Measurements from ENCODE around the gene GLB1L2.

GRCh38 chr11:134413826-134414731 is 82.3 kb downstream of the GLB1L2 start:
- TF ChIP-seq CTCF (IDR thresholded peaks at IDR 0.05 in 8 of 11, conservative IDR thresholded peaks at IDR 0.05 in 3 of 11) (no peak), POLR2AphosphoS5 (IDR thresholded peaks at IDR 0.05) (no peak)

Measured in spleen (tissue), 7 donors.